PFSK-1 (cell line): ENCODE measurements around the gene HTR2A.

Experiments used
- FOXP2 ChIP-seq: optimal IDR thresholded peaks from 2 replicates; pipeline ENCODE3; 2011; ENCODE audit warnings: borderline replicate concordance, control low read depth, inconsistent platforms; ENCODE audit not compliant: insufficient read depth; ENCODE audit errors: extremely low read length, extremely low read depth
- POLR2AphosphoS5 ChIP-seq: IDR thresholded peaks from 2 replicates; pipeline ENCODE4 v1.6.1; 2012; ENCODE audit warnings: low read depth, mild to moderate bottlenecking, control low read depth, low read length, moderate library complexity
- SIN3A ChIP-seq: IDR thresholded peaks from 2 replicates; pipeline ENCODE4 v1.6.1; 2012; ENCODE audit warnings: mild to moderate bottlenecking, low read length, moderate library complexity, borderline replicate concordance; ENCODE audit not compliant: insufficient read depth
- TAF1 ChIP-seq: IDR thresholded peaks from 2 replicates; pipeline ENCODE4 v1.6.1; 2012; ENCODE audit warnings: low read length, control low read depth, borderline replicate concordance; ENCODE audit not compliant: insufficient read depth
- TF ChIP-seq, protein P1 (sequence below), 2 experiments: IDR thresholded peaks; 2 replicates each; pipeline versions ENCODE4 v1.6.1 to v1.8.0; 2011 to 2012; ENCODE audit warnings: low read depth in 2 of 2, low read length in 2 of 2, control low read depth in 1 of 2, inconsistent platforms in 1 of 2, mild to moderate bottlenecking in 1 of 2, moderate library complexity in 1 of 2; ENCODE audit not compliant: insufficient read depth in 1 of 2

HTR2A gene

GRCh38 chr13:46782691-46783090, 114.2 kb downstream of the HTR2A start:
- no peak for TF ChIP-seq TAF1
- TF ChIP-seq FOXP2 = no peak
- no peak for TF ChIP-seq POLR2AphosphoS5
- TF ChIP-seq, protein P1, sequence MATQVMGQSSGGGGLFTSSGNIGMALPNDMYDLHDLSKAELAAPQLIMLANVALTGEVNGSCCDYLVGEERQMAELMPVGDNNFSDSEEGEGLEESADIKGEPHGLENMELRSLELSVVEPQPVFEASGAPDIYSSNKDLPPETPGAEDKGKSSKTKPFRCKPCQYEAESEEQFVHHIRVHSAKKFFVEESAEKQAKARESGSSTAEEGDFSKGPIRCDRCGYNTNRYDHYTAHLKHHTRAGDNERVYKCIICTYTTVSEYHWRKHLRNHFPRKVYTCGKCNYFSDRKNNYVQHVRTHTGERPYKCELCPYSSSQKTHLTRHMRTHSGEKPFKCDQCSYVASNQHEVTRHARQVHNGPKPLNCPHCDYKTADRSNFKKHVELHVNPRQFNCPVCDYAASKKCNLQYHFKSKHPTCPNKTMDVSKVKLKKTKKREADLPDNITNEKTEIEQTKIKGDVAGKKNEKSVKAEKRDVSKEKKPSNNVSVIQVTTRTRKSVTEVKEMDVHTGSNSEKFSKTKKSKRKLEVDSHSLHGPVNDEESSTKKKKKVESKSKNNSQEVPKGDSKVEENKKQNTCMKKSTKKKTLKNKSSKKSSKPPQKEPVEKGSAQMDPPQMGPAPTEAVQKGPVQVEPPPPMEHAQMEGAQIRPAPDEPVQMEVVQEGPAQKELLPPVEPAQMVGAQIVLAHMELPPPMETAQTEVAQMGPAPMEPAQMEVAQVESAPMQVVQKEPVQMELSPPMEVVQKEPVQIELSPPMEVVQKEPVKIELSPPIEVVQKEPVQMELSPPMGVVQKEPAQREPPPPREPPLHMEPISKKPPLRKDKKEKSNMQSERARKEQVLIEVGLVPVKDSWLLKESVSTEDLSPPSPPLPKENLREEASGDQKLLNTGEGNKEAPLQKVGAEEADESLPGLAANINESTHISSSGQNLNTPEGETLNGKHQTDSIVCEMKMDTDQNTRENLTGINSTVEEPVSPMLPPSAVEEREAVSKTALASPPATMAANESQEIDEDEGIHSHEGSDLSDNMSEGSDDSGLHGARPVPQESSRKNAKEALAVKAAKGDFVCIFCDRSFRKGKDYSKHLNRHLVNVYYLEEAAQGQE (IDR thresholded peaks at IDR 0.05; ENCODE audit: insufficient read depth in 1 of 2, low read depth in 2 of 2, low read length in 2 of 2) = no peak
- no peak for TF ChIP-seq SIN3A

DNA sequence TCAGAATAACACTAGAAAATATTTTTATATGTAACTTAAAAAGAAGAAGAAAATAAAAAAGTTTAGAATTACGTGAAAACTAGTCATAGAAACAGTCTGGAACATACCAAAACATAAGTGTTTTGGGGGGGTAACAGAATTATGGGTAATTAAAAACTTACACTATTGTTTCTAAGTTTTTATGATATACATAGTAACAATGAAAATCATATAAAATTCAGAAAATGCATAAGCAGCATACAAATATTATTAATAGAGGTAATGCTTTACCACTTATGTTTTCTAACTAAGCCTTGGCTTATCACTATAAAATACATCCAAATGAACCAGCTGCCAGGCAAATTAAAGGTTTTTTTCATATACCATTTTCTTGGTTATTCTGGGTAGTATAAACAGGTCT, 114.8 kb downstream of the HTR2A start:
- TF ChIP-seq TAF1 (no peak), FOXP2 (no peak), SIN3A (no peak), POLR2AphosphoS5 (no peak)
- TF ChIP-seq, protein P1 (IDR thresholded peaks at IDR 0.05; ENCODE audit: insufficient read depth in 1 of 2, low read depth in 2 of 2, low read length in 2 of 2) = no peak
